HUES48 (cell line): ENCODE results near the gene STIM1.

ENCODE experiments used
- H3K27ac ChIP-seq: one replicate; pipeline ENCODE4 v1.7.0; 2013; ENCODE audit warnings: low read depth, low read length, inconsistent platforms
- H3K27me3 ChIP-seq: 2 replicates; pipeline ENCODE4 v1.6.1; 2013; ENCODE audit warnings: mild to moderate bottlenecking, low read length; ENCODE audit not compliant: control insufficient read depth, insufficient read depth
- H3K36me3 ChIP-seq: 2 replicates; pipeline ENCODE4 v1.6.1; 2013; ENCODE audit warnings: low read length; ENCODE audit not compliant: control insufficient read depth, insufficient read depth
- H3K4me1 ChIP-seq: 2 replicates; pipeline ENCODE4 v1.6.1; 2013; ENCODE audit warnings: mild to moderate bottlenecking, low read length; ENCODE audit not compliant: control insufficient read depth, insufficient read depth
- H3K4me3 ChIP-seq: 2 replicates; pipeline ENCODE4 v1.5.1; 2013; ENCODE audit warnings: mild to moderate bottlenecking, low read depth, low read length
- H3K9ac ChIP-seq: 2 replicates; pipeline ENCODE4 v1.6.1; 2013; ENCODE audit warnings: mild to moderate bottlenecking, low read depth, low read length, moderate library complexity
- H3K9me3 ChIP-seq: 2 replicates; pipeline ENCODE4 v1.6.1; 2013; ENCODE audit warnings: low read length; ENCODE audit not compliant: control insufficient read depth, insufficient read depth

Gene STIM1

GRCh38 chr11:4054643-4055042, 199.2 kb downstream of the STIM1 start:
- Histone ChIP-seq H3K4me3 (no peak overlapping the region), H3K4me1 (no peaks in the 10 kb centered on the region), H3K27ac (no peak overlapping the region), H3K9ac (no peak overlapping the region), H3K36me3 (no peaks in the 10 kb centered on the region), H3K27me3 (no peaks in the 10 kb centered on the region), H3K9me3 (no peaks in the 10 kb centered on the region)

GRCh38 chr11:4059424-4059823, 204.0 kb downstream of the STIM1 start:
- Histone ChIP-seq H3K9me3 (no peaks in the 10 kb centered on the region), H3K9ac (no peak overlapping the region), H3K27me3 (no peaks in the 10 kb centered on the region), H3K27ac (no peak overlapping the region), H3K4me3 (no peak overlapping the region), H3K36me3 (no peaks in the 10 kb centered on the region), H3K4me1 (no peaks in the 10 kb centered on the region)

- H3K4me3 ChIP-seq: no peak overlapping the region
- H3K4me1 ChIP-seq: no peaks in the 10 kb centered on the region
- no peaks in the 10 kb centered on the region for H3K27me3 ChIP-seq
- no peaks in the 10 kb centered on the region for H3K9me3 ChIP-seq
- H3K9ac ChIP-seq: no peak overlapping the region
- no peak overlapping the region for H3K27ac ChIP-seq
- no peaks in the 10 kb centered on the region for H3K36me3 ChIP-seq
Measured at GRCh38 chr11:4060182-4060923, 204.9 kb downstream of the STIM1 start.

- H3K9ac ChIP-seq: no peak overlapping the region
- no peaks in the 10 kb centered on the region for H3K27me3 ChIP-seq
- H3K27ac ChIP-seq: no peak overlapping the region
- H3K36me3 ChIP-seq: no peaks in the 10 kb centered on the region
- H3K4me3 ChIP-seq: no peak overlapping the region
- no peaks in the 10 kb centered on the region for H3K4me1 ChIP-seq
- H3K9me3 ChIP-seq: no peaks in the 10 kb centered on the region
Measured at GRCh38 chr11:4061700-4062099, 206.2 kb downstream of the STIM1 start.

GRCh38 chr11:4063348-4063747, 207.9 kb downstream of the STIM1 start:
- no peaks in the 10 kb centered on the region for H3K9me3 ChIP-seq
- no peak overlapping the region for H3K27ac ChIP-seq
- H3K4me3 ChIP-seq: no peak overlapping the region
- H3K9ac ChIP-seq: no peak overlapping the region
- no peaks in the 10 kb centered on the region for H3K4me1 ChIP-seq
- no peaks in the 10 kb centered on the region for H3K27me3 ChIP-seq
- H3K36me3 ChIP-seq: no peaks in the 10 kb centered on the region

- no peaks in the 10 kb centered on the region for H3K27me3 ChIP-seq
- H3K27ac ChIP-seq: no peak overlapping the region
- H3K9ac ChIP-seq: no peak overlapping the region
- no peaks in the 10 kb centered on the region for H3K36me3 ChIP-seq
- no peak overlapping the region for H3K4me3 ChIP-seq
- no peaks in the 10 kb centered on the region for H3K9me3 ChIP-seq
- no peaks in the 10 kb centered on the region for H3K4me1 ChIP-seq
Measured at GRCh38 chr11:4064278-4064955, 209.0 kb downstream of the STIM1 start.

GRCh38 chr11:4065086-4065485, 209.6 kb downstream of the STIM1 start:
- Histone ChIP-seq H3K4me3 (no peak overlapping the region), H3K27ac (no peak overlapping the region), H3K36me3 (no peaks in the 10 kb centered on the region), H3K9me3 (no peaks in the 10 kb centered on the region), H3K9ac (no peak overlapping the region), H3K4me1 (no peaks in the 10 kb centered on the region), H3K27me3 (no peaks in the 10 kb centered on the region)

GRCh38 chr11:4065601-4066377, 210.3 kb downstream of the STIM1 start:
- Histone ChIP-seq H3K9me3 (no peaks in the 10 kb centered on the region), H3K27me3 (no peaks in the 10 kb centered on the region), H3K27ac (no peak overlapping the region), H3K36me3 (no peaks in the 10 kb centered on the region), H3K9ac (no peak overlapping the region), H3K4me1 (no peaks in the 10 kb centered on the region), H3K4me3 (no peak overlapping the region)

GRCh38 chr11:4066910-4067309, 211.4 kb downstream of the STIM1 start:
- Histone ChIP-seq H3K4me3 (no peak overlapping the region), H3K36me3 (no peaks in the 10 kb centered on the region), H3K27me3 (no peaks in the 10 kb centered on the region), H3K4me1 (peaks cover 2% of the 10 kb centered on the region; the same call in 1 of the 2 replicates), H3K27ac (no peak overlapping the region), H3K9ac (no peak overlapping the region), H3K9me3 (no peaks in the 10 kb centered on the region)

- H3K4me1 ChIP-seq: peaks cover 7% of the 10 kb centered on the region; the same call in 1 of the 2 replicates
- H3K27me3 ChIP-seq: no peaks in the 10 kb centered on the region
- H3K36me3 ChIP-seq: no peaks in the 10 kb centered on the region
- no peaks in the 10 kb centered on the region for H3K9me3 ChIP-seq
- H3K27ac ChIP-seq: no peak overlapping the region
- H3K4me3 ChIP-seq: no peak overlapping the region
- H3K9ac ChIP-seq: no peak overlapping the region
Measured at GRCh38 chr11:4068962-4069361, 213.5 kb downstream of the STIM1 start.

- no peak overlapping the region for H3K4me3 ChIP-seq
- no peaks in the 10 kb centered on the region for H3K36me3 ChIP-seq
- peaks cover 7% of the 10 kb centered on the region; the same call in 1 of the 2 replicates for H3K4me1 ChIP-seq
- no peaks in the 10 kb centered on the region for H3K9me3 ChIP-seq
- H3K27ac ChIP-seq: no peak overlapping the region
- no peak overlapping the region for H3K9ac ChIP-seq
- no peaks in the 10 kb centered on the region for H3K27me3 ChIP-seq
Measured at GRCh38 chr11:4071325-4071724, 215.9 kb downstream of the STIM1 start.
